Neural cell (in vitro differentiated cells): ENCODE results near the gene PP2D1. TPM values are rescaled to one million over a fixed set of nuclear protein-coding genes. Genes with fewer than 3 reads are reported as not detected.

Source experiments
- H2AFZ ChIP-seq: fragments of 200-600, 300-800 bp; sonication (generic), shearing (Covaris generic); 2 replicates; pipeline ENCODE4 v1.6.0; 2014; ENCODE audit warnings: low read depth, mild to moderate bottlenecking, antibody characterized with exemption, low read length, moderate library complexity
- H3F3A ChIP-seq: fragments of 200-600 bp; shearing (Covaris generic); 2 replicates; pipeline ENCODE4 v1.6.1; 2016; ENCODE audit warnings: mild to moderate bottlenecking, moderate library complexity, mixed read lengths, antibody characterized with exemption, low read length; ENCODE audit not compliant: insufficient read depth, poor library complexity, severe bottlenecking
- H3K27ac ChIP-seq: fragments of 200-600, 300-800 bp; sonication (generic), shearing (Covaris generic); 2 replicates; pipeline ENCODE4 v1.5.1; 2014; ENCODE audit warnings: mild to moderate bottlenecking, low read length, moderate library complexity
- H3K27me3 ChIP-seq: fragments of 300-800, 200-600 bp; sonication (generic), shearing (Covaris generic); 2 replicates; pipeline ENCODE4 v1.6.0; 2014; ENCODE audit warnings: mild to moderate bottlenecking, low read depth, low read length, moderate library complexity; ENCODE audit not compliant: insufficient read depth
- H3K36me3 ChIP-seq: fragments of 300-800, 200-600 bp; sonication (generic), shearing (Covaris generic); 2 replicates; pipeline ENCODE4 v1.5.1; 2014; ENCODE audit warnings: mild to moderate bottlenecking, antibody characterized with exemption, low read length, moderate library complexity; ENCODE audit not compliant: insufficient read depth
- H3K4me2 ChIP-seq: fragments of 300-800, 200-600 bp; sonication (generic), shearing (Covaris generic); 2 replicates; pipeline ENCODE4 v1.6.0; 2014; ENCODE audit warnings: mild to moderate bottlenecking, low read length
- H3K4me3 ChIP-seq: fragments of 300-800, 200-600 bp; sonication (generic), shearing (Covaris generic); 2 replicates; pipeline ENCODE4 v1.5.1; 2014; ENCODE audit warnings: mild to moderate bottlenecking, low read length, moderate library complexity
- H3K79me2 ChIP-seq: fragments of 200-600 bp; shearing (Covaris generic); replicated peaks from 2 replicates; pipeline ENCODE4 v1.6.0; 2014; ENCODE audit warnings: mild to moderate bottlenecking, low read length, moderate library complexity; ENCODE audit not compliant: insufficient read depth
- H3K9ac ChIP-seq: fragments of 300-800, 200-600 bp; sonication (generic), shearing (Covaris generic); 2 replicates; pipeline ENCODE4 v1.6.1; 2016; ENCODE audit warnings: mild to moderate bottlenecking, low read length, mixed read lengths
- H3K9me2 ChIP-seq: fragments of 200-600 bp; shearing (Covaris generic); 2 replicates; pipeline ENCODE4 v1.6.1; 2016; ENCODE audit warnings: mild to moderate bottlenecking, low read length, mixed read lengths; ENCODE audit not compliant: insufficient read depth
- H3K9me3 ChIP-seq: fragments of 200-600, 300-800 bp; sonication (generic), shearing (Covaris generic); 2 replicates; pipeline ENCODE4 v1.6.1; 2016; ENCODE audit warnings: mild to moderate bottlenecking, mixed run types, low read length, moderate library complexity, mixed read lengths
- H4K20me1 ChIP-seq: fragments of 200-600 bp; shearing (Covaris generic); 2 replicates; pipeline ENCODE4 v1.6.1; 2016; ENCODE audit warnings: mild to moderate bottlenecking, mixed run types; ENCODE audit not compliant: insufficient read depth
- EP300 ChIP-seq: fragments of 450-650 bp; conservative IDR thresholded peaks from 2 replicates; pipeline ENCODE4 v1.6.1; 2014; ENCODE audit warnings: antibody characterized with exemption, mild to moderate bottlenecking, moderate library complexity; ENCODE audit not compliant: poor library complexity, severe bottlenecking
- EZH2 ChIP-seq: fragments of 200-600, 300-800 bp; shearing (Covaris generic), sonication (generic); IDR thresholded peaks from 2 replicates; pipeline ENCODE4 v1.6.1; 2014; ENCODE audit warnings: antibody characterized with exemption, low read length, borderline replicate concordance, mild to moderate bottlenecking; ENCODE audit not compliant: insufficient read depth, poor library complexity, severe bottlenecking
- MXI1 ChIP-seq: fragments of 450-650 bp; conservative IDR thresholded peaks from 2 replicates; pipeline ENCODE4 v1.6.1; 2014; ENCODE audit warnings: antibody characterized with exemption, mild to moderate bottlenecking; ENCODE audit not compliant: poor library complexity, severe bottlenecking
- POLR2AphosphoS5 ChIP-seq: IDR thresholded peaks from 2 replicates; pipeline ENCODE4 v1.6.1; 2012
- RAD21 ChIP-seq: fragments of 450-650 bp; conservative IDR thresholded peaks from 2 replicates; pipeline ENCODE4 v1.6.1; 2014; ENCODE audit warnings: antibody characterized with exemption, mild to moderate bottlenecking, moderate library complexity
- REST ChIP-seq: IDR thresholded peaks from 2 replicates; pipeline ENCODE4 v1.6.1; 2012; ENCODE audit warnings: borderline replicate concordance
- SMC3 ChIP-seq: fragments of 450-650 bp; conservative IDR thresholded peaks from 2 replicates; pipeline ENCODE4 v1.6.1; 2014; ENCODE audit warnings: antibody characterized with exemption, mild to moderate bottlenecking, moderate library complexity; ENCODE audit not compliant: poor library complexity
- TAF1 ChIP-seq: IDR thresholded peaks from 2 replicates; pipeline ENCODE4 v1.6.1; 2012; ENCODE audit warnings: low read depth
- polyA plus RNA-seq: library from polyadenylated mRNA; depleted of rRNA; stranded (reverse); fragments of >200 nt; gene quantifications from 2 replicates; pipeline ENCODE4 v1.2.3, GENCODE V29; 2014
- TF ChIP-seq, protein P1 (sequence below): fragments of 450-650 bp; IDR thresholded peaks from 2 replicates; pipeline ENCODE4 v1.5.1; 2014; ENCODE audit warnings: antibody characterized with exemption, mild to moderate bottlenecking, moderate library complexity; ENCODE audit not compliant: poor library complexity, severe bottlenecking

Gene PP2D1
- polyA plus RNA-seq, 1 donor from 2014 or later = not detected

DNA sequence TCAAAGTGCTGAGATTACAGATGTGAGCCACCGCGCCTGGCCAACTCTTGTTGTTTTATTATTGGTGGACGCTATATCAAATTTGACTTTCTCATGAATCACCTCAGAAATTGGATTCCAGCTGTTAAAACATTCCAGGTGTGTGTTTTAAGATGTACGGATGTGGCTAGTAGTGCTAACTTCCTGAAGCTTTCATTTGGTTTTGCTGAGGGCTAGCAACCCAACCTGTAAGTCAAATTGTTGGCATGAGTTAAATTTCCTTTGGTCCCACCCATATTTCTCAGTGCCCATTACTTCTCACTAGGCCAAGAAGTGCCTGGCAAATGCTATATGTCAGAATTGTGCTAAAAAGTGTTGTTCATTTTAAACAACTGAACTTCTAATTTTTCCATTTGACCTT lies 15.1 kb upstream of the PP2D1 start:
- Histone ChIP-seq H3K27ac (no peak overlapping the region), H3K4me3 (no peak overlapping the region), H3K79me2 (no peaks in the 10 kb centered on the region), H3K9me3 (no peaks in the 10 kb centered on the region), H3K9me2 (no peaks in the 10 kb centered on the region), H3K36me3 (no peaks in the 10 kb centered on the region), H3K4me2 (no peak overlapping the region), H2AFZ (no peak overlapping the region), H3K9ac (no peak overlapping the region), H3F3A (no peaks in the 10 kb centered on the region), H4K20me1 (no peaks in the 10 kb centered on the region), H3K27me3 (no peaks in the 10 kb centered on the region)
- TF ChIP-seq TAF1 = no peak
- no peak for TF ChIP-seq SMC3
- no peak for TF ChIP-seq REST
- no peak for TF ChIP-seq EZH2

- Histone ChIP-seq H3K36me3 (no peaks in the 10 kb centered on the region), H3K79me2 (no peaks in the 10 kb centered on the region), H3K27me3 (no peaks in the 10 kb centered on the region), H3K4me3 (no peak overlapping the region), H3K9ac (no peak overlapping the region), H4K20me1 (no peaks in the 10 kb centered on the region), H3F3A (no peaks in the 10 kb centered on the region), H3K4me2 (no peak overlapping the region), H2AFZ (no peak overlapping the region), H3K9me3 (no peaks in the 10 kb centered on the region), H3K27ac (no peak overlapping the region), H3K9me2 (no peaks in the 10 kb centered on the region)
- no peak for TF ChIP-seq TAF1
- TF ChIP-seq MXI1 = no peak
- no peak for TF ChIP-seq REST
- TF ChIP-seq EZH2 = no peak
- TF ChIP-seq EP300 = no peak
- TF ChIP-seq SMC3 = no peak
- TF ChIP-seq RAD21 = no peak
- no peak for TF ChIP-seq POLR2AphosphoS5
- TF ChIP-seq, protein P1, sequence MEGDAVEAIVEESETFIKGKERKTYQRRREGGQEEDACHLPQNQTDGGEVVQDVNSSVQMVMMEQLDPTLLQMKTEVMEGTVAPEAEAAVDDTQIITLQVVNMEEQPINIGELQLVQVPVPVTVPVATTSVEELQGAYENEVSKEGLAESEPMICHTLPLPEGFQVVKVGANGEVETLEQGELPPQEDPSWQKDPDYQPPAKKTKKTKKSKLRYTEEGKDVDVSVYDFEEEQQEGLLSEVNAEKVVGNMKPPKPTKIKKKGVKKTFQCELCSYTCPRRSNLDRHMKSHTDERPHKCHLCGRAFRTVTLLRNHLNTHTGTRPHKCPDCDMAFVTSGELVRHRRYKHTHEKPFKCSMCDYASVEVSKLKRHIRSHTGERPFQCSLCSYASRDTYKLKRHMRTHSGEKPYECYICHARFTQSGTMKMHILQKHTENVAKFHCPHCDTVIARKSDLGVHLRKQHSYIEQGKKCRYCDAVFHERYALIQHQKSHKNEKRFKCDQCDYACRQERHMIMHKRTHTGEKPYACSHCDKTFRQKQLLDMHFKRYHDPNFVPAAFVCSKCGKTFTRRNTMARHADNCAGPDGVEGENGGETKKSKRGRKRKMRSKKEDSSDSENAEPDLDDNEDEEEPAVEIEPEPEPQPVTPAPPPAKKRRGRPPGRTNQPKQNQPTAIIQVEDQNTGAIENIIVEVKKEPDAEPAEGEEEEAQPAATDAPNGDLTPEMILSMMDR = no peak
These were observed 11.8 kb upstream of the PP2D1 start for GRCh38 chr3:20023623-20024405.
